Immature natural killer cell (primary cell): ENCODE measurements around the gene TMEM131L. TPM values are rescaled to one million over a fixed set of nuclear protein-coding genes. Genes with fewer than 3 reads are reported as not detected.
A peak's percentile ranks its signal among the peaks of the same experiment; 100 is the strongest.
"Not testable (repeated sequence)": the region's sequence is repeated elsewhere in the genome, so short reads cannot be mapped to it uniquely, and the experiment has no call there.

Experiments used
- DNase-seq, 3 donors: peaks; one replicate each; pipeline ENCODE4 v3.0.0; 2022; ENCODE audit warnings: mixed read lengths in 1 of 3
- H3K27ac Mint-ChIP-seq, 6 donors: one replicate each; pipeline ENCODE4 v1.8.0; 2020; ENCODE audit warnings: mixed read lengths in 6 of 6, mild to moderate bottlenecking in 5 of 6, inconsistent platforms in 4 of 6, moderate library complexity in 3 of 6
- H3K27me3 Mint-ChIP-seq, 3 donors: one replicate each; pipeline ENCODE4 v1.8.0; 2020 to 2021; ENCODE audit warnings: low read depth in 3 of 3, mild to moderate bottlenecking in 3 of 3, mixed read lengths in 3 of 3, moderate library complexity in 3 of 3, inconsistent platforms in 1 of 3
- H3K36me3 Mint-ChIP-seq, 3 donors: one replicate each; pipeline ENCODE4 v1.8.0; 2020; ENCODE audit warnings: mixed read lengths in 3 of 3, inconsistent platforms in 2 of 3, mild to moderate bottlenecking in 2 of 3
- H3K4me1 Mint-ChIP-seq, 2 donors: one replicate each; pipeline ENCODE4 v1.8.0; 2020; ENCODE audit warnings: inconsistent platforms in 2 of 2, mild to moderate bottlenecking in 2 of 2, mixed read lengths in 2 of 2, moderate library complexity in 1 of 2
- H3K4me3 Mint-ChIP-seq, 5 donors: one replicate each; pipeline ENCODE4 v1.8.0; 2020; ENCODE audit warnings: mild to moderate bottlenecking in 5 of 5, mixed read lengths in 5 of 5, inconsistent platforms in 3 of 5, moderate library complexity in 3 of 5
- H3K9me3 Mint-ChIP-seq, 6 donors: one replicate each; pipeline ENCODE4 v1.8.0; 2020; ENCODE audit warnings: mild to moderate bottlenecking in 6 of 6, mixed read lengths in 6 of 6, inconsistent platforms in 4 of 6, moderate library complexity in 3 of 6
- polyA plus RNA-seq, 3 donors: library from polyadenylated mRNA; unstranded; fragments of 300-500 nt; fragmentation: Illumina TruSeq; gene quantifications; one replicate each; pipeline ENCODE4 v1.2.3, GENCODE V29; 2021

Gene TMEM131L
- polyA plus RNA-seq, 3 donors from 2014 or later: 9.3 to 32.4 (median 20.6) TPM

DNA sequence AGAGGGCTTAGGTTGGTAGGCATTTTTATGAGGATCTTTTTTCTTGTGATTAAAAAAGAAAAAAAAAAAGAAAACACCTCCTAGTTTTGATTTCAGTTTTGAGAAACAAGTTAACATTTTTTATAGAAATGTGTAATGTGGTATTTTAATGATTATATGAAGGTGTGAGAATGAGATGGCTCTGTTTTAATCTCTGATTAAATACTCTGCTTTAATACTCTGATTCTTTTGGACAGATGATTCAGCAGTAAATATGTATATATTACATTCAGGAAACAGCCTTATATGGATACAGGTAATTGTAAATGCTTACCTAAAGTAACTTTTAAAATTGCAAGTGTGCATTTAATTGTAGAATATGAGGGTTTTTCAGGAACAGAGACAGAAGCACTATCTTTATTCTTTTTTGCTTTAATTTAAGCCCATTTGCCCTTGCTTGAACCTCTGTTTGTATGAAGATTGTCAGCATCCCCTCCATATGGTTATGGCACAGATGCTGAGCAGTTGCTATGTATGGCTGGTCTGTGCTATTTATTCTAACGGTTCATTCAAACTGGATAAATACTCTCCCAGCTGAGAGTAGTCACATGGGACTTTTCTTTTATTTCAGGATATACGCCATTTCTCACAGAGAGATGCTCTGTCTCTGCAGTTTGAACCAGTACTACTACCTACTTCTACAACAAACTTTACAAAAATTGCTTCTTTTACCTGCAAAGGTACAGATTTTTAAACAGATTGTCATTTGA, 117.0 kb downstream of the TMEM131L start:
- Mint-ChIP-seq H3K9me3 (no peaks in the 10 kb centered on the region), H3K4me3 (no peak overlapping the region), H3K36me3 (peaks cover 0 to 34% (median 13%) of the 10 kb centered on the region in 3 donors), H3K4me1 (peaks cover 6 to 29% of the 10 kb centered on the region in 2 donors), H3K27ac (peak overlapping the region in 2 of 6 donors; percentile 36 to 40), H3K27me3 (peaks cover 0 to 5% (median 0%) of the 10 kb centered on the region in 3 donors)
- no peak for DNase-seq

GRCh38 chr4:153585026-153585425, 118.9 kb downstream of the TMEM131L start:
- Mint-ChIP-seq H3K27me3 (peaks cover 0 to 3% (median 0%) of the 10 kb centered on the region in 3 donors), H3K9me3 (no peaks in the 10 kb centered on the region), H3K4me1 (peaks cover 6 to 32% of the 10 kb centered on the region in 2 donors), H3K27ac (peak overlapping the region in 4 of 6 donors; percentile 23 to 74 (median 44)), H3K36me3 (peaks cover 6 to 51% (median 29%) of the 10 kb centered on the region in 3 donors), H3K4me3 (no peak overlapping the region)
- no peak for DNase-seq

- H3K36me3 Mint-ChIP-seq: peaks cover 11 to 56% (median 35%) of the 10 kb centered on the region in 3 donors
- no peak for DNase-seq
- no peak overlapping the region for H3K4me3 Mint-ChIP-seq
Measured at GRCh38 chr4:153589703-153590595, 123.8 kb downstream of the TMEM131L start.

DNA sequence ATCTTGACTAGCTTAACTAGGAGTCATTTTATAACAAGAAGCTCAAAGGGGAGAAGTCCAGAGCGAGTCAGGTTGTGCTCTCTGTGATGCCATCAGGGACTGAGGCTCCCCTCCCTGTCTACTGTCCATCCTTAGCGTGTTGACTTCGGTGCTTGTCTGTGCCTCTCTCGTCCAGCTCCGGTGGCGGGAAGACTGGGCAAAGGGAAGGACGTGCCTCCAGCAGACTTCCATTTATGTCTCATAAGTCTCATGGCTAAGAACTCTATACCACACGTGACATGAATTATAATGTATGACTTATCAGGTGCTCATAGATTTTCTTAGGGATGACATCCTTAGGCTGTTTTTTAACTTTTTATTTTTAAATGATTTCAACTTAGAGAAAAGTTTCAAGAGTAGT, 125.3 kb downstream of the TMEM131L start:
- Mint-ChIP-seq H3K4me3 (no peak overlapping the region), H3K36me3 (peaks cover 20 to 60% (median 40%) of the 10 kb centered on the region in 3 donors), H3K4me1 (peaks cover 0 to 14% of the 10 kb centered on the region in 2 donors), H3K27me3 (peaks cover 0 to 4% (median 0%) of the 10 kb centered on the region in 3 donors), H3K27ac (no peak overlapping the region), H3K9me3 (no peaks in the 10 kb centered on the region)
- no peak for DNase-seq

More at GRCh38 chr4:153589703-153590595, 123.8 kb downstream of the TMEM131L start:
- Mint-ChIP-seq H3K27ac (peak overlapping the region in 1 of 6 donors; percentile 60), H3K4me1 (peaks cover 0 to 12% of the 10 kb centered on the region in 2 donors), H3K9me3 (no peaks in the 10 kb centered on the region), H3K27me3 (peaks cover 0 to 1% (median 0%) of the 10 kb centered on the region in 3 donors)

GRCh38 chr4:153592064-153592463, 125.9 kb downstream of the TMEM131L start:
- peak overlapping the region in 3 of 6 donors; percentile 6 to 20 (median 7) for H3K27ac Mint-ChIP-seq
- no peak overlapping the region for H3K4me3 Mint-ChIP-seq
- peaks cover 0 to 14% of the 10 kb centered on the region in 2 donors for H3K4me1 Mint-ChIP-seq
- peaks cover 21 to 60% (median 41%) of the 10 kb centered on the region in 3 donors for H3K36me3 Mint-ChIP-seq
- no peak for DNase-seq
- H3K27me3 Mint-ChIP-seq: peaks cover 0 to 4% (median 0%) of the 10 kb centered on the region in 3 donors
- H3K9me3 Mint-ChIP-seq: no peaks in the 10 kb centered on the region

DNA sequence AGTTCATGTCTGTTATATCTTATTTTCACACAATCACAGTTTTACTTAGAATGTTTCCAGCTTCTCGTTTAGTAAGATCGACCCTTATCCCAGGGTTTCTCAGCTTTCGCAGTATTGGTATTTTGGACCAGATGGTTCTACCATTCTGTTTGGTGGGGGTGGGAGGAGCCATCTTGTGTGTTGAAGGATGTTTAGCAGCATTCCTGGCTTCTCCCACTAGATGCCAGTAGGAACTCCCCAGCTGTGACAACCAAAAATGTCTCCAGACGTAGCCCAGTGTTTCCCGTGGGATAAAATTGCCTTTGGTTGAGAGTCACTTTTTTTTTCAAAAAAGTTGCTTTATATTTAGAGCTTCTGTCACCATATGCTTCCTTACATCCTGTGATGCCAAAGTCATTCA, 127.0 kb downstream of the TMEM131L start:
- Mint-ChIP-seq H3K9me3 (no peaks in the 10 kb centered on the region), H3K4me1 (peaks cover 0 to 13% of the 10 kb centered on the region in 2 donors), H3K4me3 (no peak overlapping the region), H3K27ac (no peak overlapping the region), H3K27me3 (peaks cover 0 to 4% (median 0%) of the 10 kb centered on the region in 3 donors), H3K36me3 (peaks cover 21 to 60% (median 39%) of the 10 kb centered on the region in 3 donors)
- no peak for DNase-seq

DNA sequence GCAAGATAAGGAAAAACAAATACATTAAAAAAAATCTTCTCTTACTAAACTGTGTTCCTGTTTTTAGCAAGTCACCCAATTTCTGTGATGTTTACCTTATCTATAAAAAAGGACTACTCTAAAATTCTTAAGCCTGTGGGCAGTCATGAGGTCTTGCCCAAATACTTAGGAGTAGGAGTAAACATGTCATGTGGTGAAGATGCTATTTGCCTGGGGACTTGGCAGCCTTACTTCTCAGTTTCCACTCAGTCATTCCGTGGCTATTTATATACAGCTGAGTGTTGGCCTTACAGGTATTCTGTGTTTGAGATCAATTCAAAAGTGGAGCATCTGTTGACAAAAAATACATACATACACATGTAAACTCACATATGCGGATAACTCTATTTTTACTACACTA, 128.1 kb downstream of the TMEM131L start:
- Mint-ChIP-seq H3K4me1 (peaks cover 0 to 9% of the 10 kb centered on the region in 2 donors), H3K9me3 (no peaks in the 10 kb centered on the region), H3K27ac (no peak overlapping the region), H3K27me3 (peaks cover 0 to 4% (median 3%) of the 10 kb centered on the region in 3 donors), H3K36me3 (peaks cover 21 to 60% (median 34%) of the 10 kb centered on the region in 3 donors), H3K4me3 (no peak overlapping the region)
- DNase-seq: no peak

- no peak for DNase-seq
- Mint-ChIP-seq H3K27ac (peak overlapping the region in 4 of 6 donors; percentile 6 to 61 (median 26)), H3K4me1 (peaks cover 0 to 10% of the 10 kb centered on the region in 2 donors), H3K27me3 (peaks cover 0 to 4% (median 3%) of the 10 kb centered on the region in 3 donors), H3K4me3 (no peak overlapping the region), H3K36me3 (peaks cover 21 to 50% (median 27%) of the 10 kb centered on the region in 3 donors), H3K9me3 (no peaks in the 10 kb centered on the region)
Measured at GRCh38 chr4:153595894-153596601, 129.9 kb downstream of the TMEM131L start.

DNA sequence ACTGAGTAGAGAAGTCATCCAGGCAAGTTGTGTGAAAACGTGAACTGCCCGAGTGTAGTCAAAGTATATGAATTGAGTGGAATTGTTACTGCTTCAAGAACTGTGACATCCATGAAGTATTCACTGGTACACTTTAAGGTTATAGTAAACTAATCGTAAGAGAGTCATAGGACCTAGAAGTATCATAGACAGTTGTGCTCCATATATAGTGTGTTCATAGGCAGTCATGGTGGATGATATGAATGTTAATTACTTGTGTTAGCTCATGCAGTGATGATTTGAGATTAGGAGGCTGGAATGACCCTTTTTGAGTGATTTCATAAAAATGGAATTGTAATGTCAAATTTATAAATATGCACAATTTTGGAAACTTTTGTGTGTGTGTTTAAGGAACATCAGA, 136.6 kb downstream of the TMEM131L start:
- no peak overlapping the region for H3K4me3 Mint-ChIP-seq
- H3K27ac Mint-ChIP-seq: no peak overlapping the region
- no peaks in the 10 kb centered on the region for H3K9me3 Mint-ChIP-seq
- peaks cover 0 to 3% (median 3%) of the 10 kb centered on the region in 3 donors for H3K27me3 Mint-ChIP-seq
- DNase-seq: no peak
- H3K36me3 Mint-ChIP-seq: peaks cover 20 to 64% (median 23%) of the 10 kb centered on the region in 3 donors
- peaks cover 5 to 14% of the 10 kb centered on the region in 2 donors for H3K4me1 Mint-ChIP-seq

GRCh38 chr4:153603258-153603657, 137.1 kb downstream of the TMEM131L start:
- DNase-seq: no peak
- Mint-ChIP-seq H3K9me3 (no peaks in the 10 kb centered on the region), H3K36me3 (peaks cover 17 to 60% (median 23%) of the 10 kb centered on the region in 3 donors), H3K27ac (no peak overlapping the region), H3K4me1 (peaks cover 5 to 16% of the 10 kb centered on the region in 2 donors), H3K27me3 (peaks cover 0 to 3% (median 3%) of the 10 kb centered on the region in 3 donors), H3K4me3 (no peak overlapping the region)

- peaks cover 5 to 21% of the 10 kb centered on the region in 2 donors for H3K4me1 Mint-ChIP-seq
- DNase-seq: no peak
- H3K4me3 Mint-ChIP-seq: no peak overlapping the region
- H3K27me3 Mint-ChIP-seq: peaks cover 0 to 3% (median 3%) of the 10 kb centered on the region in 3 donors
- H3K27ac Mint-ChIP-seq: no peak overlapping the region
- no peaks in the 10 kb centered on the region for H3K9me3 Mint-ChIP-seq
- peaks cover 17 to 57% (median 20%) of the 10 kb centered on the region in 3 donors for H3K36me3 Mint-ChIP-seq
Measured at GRCh38 chr4:153603835-153604234, 137.7 kb downstream of the TMEM131L start.

- not testable (repeated sequence) for DNase-seq, H3K4me3 Mint-ChIP-seq, H3K27me3 Mint-ChIP-seq, H3K9me3 Mint-ChIP-seq
- Mint-ChIP-seq H3K36me3 (peaks cover 20 to 54% (median 29%) of the 10 kb centered on the region in 3 donors), H3K27ac (peak overlapping the region in 3 of 6 donors; percentile 8 to 57 (median 56)), H3K4me1 (peaks cover 8 to 50% of the 10 kb centered on the region in 2 donors)
Measured at GRCh38 chr4:153609070-153609469, 142.9 kb downstream of the TMEM131L start.
